SK-N-MC (cell line): ENCODE data around the gene GARIN1A.
"Not testable (repeated sequence)": the region's sequence is repeated elsewhere in the genome, so short reads cannot be mapped to it uniquely, and the experiment has no call there.

ENCODE experiments used
- EZH2 ChIP-seq: fragments of 200-600 bp; sonication (generic); IDR thresholded peaks from one replicate; pipeline ENCODE4 v1.6.1; 2017; ENCODE audit warnings: antibody characterized with exemption
- FOXP2 ChIP-seq: optimal IDR thresholded peaks from 2 replicates; pipeline ENCODE3; 2011; ENCODE audit warnings: mild to moderate bottlenecking, moderate library complexity; ENCODE audit not compliant: insufficient read depth; ENCODE audit errors: extremely low read length, control extremely low read depth
- POLR2AphosphoS5 ChIP-seq: IDR thresholded peaks from 2 replicates; pipeline ENCODE4 v1.6.1; 2012; ENCODE audit warnings: mild to moderate bottlenecking, low read depth, low read length, borderline replicate concordance

- not testable (repeated sequence) for TF ChIP-seq POLR2AphosphoS5, EZH2, FOXP2
These were observed 45.0 kb upstream of the GARIN1A start for GRCh38 chr7:128627124-128627523.
